DMS53 treated with DMSO at 0.1 percent for 48 hours (cell line): ENCODE measurements around the gene MYO16.
"Not testable (repeated sequence)": the region's sequence is repeated elsewhere in the genome, so short reads cannot be mapped to it uniquely, and the experiment has no call there.

Experiments used
- DNase-seq: peaks from one replicate; lab custom pipeline; 2025; ENCODE audit not compliant: unreplicated experiment; lab: John Stamatoyannopoulos, UW

MYO16 gene

DNA sequence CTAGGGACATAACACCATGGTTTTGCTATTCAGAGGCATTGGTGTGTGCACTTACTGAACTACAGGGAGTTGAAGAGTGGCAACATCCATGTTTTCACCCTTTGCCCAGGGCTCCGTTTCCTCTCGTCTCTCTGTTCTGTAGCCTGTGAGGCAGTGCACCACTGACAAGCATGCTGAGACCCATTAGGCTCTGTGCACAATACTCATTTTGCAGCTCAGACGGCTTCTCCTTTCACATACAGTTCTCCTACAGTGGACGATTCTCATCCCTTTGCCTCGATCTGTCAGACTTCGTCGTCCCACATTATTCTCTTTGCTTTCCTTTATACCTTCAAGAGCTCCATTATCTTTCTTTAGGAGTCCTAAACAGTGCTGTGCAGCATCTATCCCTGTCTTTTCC is 403.7 kb downstream of the MYO16 start:
- DNase-seq = no peak

DNA sequence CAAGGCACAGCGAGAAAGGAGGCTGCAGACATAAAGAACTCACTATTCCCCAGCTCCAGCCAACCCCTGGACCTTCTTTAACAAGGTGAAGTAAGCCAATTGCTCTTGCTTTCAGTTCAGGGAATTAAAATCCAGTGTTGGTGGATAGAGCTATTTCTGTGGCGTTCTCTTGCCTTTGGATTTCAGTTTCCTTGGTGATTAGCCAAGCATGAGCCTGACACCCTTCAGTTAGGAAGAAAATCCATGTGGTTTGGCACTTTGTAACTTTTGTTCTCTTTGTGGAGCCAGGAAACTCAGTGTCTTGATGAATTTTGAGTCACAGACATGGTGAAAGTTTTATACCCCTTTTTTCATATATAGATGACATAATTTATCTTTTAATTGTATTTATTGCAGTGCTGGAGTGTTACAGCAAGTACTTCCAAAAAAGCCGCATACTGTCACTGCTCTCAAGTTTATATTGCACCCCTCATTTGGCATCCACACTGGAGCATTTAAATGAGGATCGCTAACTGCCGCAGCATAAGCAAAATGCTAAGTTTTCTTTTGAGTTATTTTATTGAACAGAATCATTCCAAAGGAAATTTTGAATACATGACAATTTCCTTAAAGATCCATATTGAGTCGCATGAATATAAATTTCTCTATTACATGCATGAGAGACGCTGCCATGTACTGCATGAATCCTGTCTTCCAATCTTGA is 406.8 kb downstream of the MYO16 start:
- DNase-seq = no peak

DNA sequence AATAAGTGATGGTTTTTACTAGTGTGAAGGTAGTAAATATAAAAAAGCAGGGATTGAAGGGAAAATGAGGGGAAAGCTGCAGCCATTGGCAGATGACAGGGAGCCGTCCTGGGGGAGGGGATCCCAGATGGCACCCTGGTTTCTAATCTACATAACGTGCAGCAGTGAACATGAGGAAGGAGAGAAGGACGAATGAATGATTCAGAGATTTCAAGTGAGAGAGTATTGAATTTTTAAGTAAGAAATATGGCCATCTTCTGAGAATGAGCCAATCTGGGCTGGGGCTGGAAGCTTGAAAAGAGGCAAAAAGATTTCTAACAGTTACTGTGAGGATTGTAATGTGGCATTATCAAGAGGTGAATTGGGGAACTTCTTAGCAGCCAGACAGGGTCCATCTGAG is 414.2 kb downstream of the MYO16 start:
- no peak for DNase-seq

DNA sequence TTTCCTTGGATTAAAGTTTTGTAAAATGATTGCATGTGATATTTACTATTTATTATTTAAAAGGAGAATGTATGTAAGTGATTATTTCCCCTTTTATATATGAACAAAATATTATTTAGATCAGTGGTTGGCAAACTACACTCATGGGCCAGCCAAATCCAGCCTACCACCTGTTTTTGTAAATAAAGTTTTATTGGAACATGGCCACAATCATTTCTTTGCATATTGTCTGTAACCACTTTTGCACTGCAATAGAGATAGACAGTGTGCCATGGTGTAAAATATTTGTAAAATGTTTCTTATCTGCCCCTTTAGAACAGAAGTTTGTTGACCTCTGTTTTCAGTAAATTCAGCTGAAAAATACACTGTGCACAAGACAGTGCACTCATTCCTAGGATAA is 426.4 kb downstream of the MYO16 start:
- DNase-seq = no peak

GRCh38 chr13:109058087-109058486 is 428.7 kb downstream of the MYO16 start:
- no peak for DNase-seq

- no peak for DNase-seq
Measured at GRCh38 chr13:109072505-109072904, 443.1 kb downstream of the MYO16 start.

GRCh38 chr13:109074436-109074835 is 445.0 kb downstream of the MYO16 start:
- DNase-seq = no peak

DNA sequence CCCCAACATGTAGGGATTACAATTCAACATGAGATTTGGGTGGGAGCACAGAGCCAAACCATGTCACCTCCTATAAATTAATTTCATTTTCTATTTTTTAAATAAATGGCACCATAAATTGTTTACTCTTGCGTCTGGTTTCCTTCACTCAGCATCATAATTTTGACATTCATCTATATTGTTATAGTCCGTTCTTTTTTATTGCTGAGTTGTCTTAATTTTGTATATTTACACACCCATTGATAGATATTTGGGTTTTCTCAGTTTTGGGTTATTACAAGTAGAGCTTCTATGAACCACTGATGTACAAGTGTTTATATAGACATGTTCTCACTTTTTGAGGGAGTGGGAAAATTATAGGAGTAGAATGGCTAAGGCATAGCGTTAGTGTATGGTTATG is 445.4 kb downstream of the MYO16 start:
- DNase-seq = no peak

GRCh38 chr13:109087916-109088623 is 458.7 kb downstream of the MYO16 start:
- DNase-seq = no peak

GRCh38 chr13:109088624-109088917 is 459.2 kb downstream of the MYO16 start:
- DNase-seq = no peak

GRCh38 chr13:109090796-109091195 is 461.4 kb downstream of the MYO16 start:
- DNase-seq = no peak

DNA sequence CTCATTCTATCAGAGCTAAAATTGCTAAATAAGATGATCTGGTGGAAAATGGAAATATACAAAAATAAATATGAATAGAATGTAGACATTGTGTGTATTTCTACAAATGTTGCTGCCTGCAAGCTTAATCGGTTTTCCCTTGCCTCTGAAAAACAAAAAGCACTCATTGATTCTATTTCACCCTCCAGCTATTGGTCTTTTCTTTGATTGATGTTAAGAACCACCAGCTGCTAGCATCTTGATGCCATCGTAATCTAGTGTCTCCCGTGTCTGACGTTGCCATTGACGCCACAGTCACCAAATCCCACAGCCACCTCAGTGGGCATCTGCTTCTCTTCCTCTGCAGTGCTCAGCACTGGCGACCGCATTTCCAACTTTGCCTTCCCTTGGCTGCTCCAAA is 461.8 kb downstream of the MYO16 start:
- no peak for DNase-seq

- DNase-seq = not testable (repeated sequence)
Measured at GRCh38 chr13:109092186-109092585, 462.8 kb downstream of the MYO16 start.

GRCh38 chr13:109093998-109094397 is 464.6 kb downstream of the MYO16 start:
- DNase-seq = peak; percentile 0

GRCh38 chr13:109095126-109095525 is 465.7 kb downstream of the MYO16 start:
- DNase-seq = peak; percentile 4

GRCh38 chr13:109096101-109096500 is 466.7 kb downstream of the MYO16 start:
- DNase-seq = no peak

- DNase-seq = no peak
Measured at GRCh38 chr13:109100705-109101304, 471.4 kb downstream of the MYO16 start.

DNA sequence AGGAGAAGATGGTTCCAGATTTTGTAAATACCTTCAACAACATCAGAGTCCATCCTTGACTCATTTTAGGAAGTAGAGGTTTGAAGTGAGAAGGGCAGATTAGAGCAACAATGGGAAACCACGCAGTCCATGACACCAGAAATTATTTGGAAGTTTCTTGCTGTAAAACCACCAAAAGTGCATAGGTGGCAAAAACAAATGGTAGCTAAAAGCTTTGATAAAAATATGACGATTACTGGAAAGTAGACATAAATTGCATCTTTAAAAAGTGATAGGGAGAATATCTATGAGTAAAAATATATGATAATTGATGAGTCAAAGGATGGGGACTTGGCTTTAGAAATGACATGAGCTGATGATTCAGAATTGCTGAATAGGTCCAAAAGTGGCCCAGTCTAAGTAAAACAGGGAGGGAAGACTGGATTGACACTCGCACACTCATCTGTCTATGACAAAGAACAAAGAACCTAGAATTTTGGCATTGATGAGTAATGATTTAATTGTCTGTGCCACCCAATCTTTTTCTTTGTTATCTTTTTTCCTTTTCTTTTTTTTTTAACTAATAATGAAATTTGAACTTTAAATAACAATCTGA is 472.2 kb downstream of the MYO16 start:
- no peak for DNase-seq

DNA sequence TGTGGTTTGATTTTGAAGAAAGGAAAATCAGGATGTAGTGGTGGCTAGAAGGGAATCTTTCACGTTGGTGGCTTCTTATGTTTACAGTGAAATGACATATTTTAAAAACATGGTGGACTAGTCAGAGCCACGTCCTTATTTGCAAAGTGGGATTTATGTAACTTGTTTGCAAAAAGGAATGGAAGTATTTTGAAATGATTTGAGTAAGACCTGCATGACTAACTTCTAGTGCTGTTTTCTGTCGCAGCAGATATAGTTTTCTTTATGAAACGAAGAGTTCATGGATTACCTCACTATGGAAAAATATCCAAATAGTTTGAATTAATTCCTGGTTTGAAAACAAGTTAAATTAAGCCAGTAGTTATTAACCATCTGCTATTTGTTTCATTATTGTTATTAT is 476.5 kb downstream of the MYO16 start:
- no peak for DNase-seq

GRCh38 chr13:109110159-109110558 is 480.7 kb downstream of the MYO16 start:
- no peak for DNase-seq

DNA sequence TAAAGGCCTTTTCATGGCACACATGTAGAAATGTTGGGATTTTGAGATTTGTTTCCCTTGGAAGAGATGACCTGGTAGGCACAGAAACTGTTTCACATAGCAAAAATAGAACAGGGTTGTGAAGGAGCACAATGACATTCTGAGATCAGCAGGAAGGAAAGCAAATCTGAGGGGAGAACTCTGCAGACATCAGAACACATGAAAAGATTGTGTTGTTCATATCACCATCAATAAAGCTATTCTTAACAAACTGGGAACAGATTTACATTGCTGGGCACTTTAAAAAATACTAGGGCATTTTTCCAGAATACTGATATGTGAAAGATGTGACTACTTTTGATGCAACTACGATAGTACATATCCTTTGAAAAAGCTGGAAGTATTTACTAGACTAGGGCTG is 481.7 kb downstream of the MYO16 start:
- no peak for DNase-seq

DNA sequence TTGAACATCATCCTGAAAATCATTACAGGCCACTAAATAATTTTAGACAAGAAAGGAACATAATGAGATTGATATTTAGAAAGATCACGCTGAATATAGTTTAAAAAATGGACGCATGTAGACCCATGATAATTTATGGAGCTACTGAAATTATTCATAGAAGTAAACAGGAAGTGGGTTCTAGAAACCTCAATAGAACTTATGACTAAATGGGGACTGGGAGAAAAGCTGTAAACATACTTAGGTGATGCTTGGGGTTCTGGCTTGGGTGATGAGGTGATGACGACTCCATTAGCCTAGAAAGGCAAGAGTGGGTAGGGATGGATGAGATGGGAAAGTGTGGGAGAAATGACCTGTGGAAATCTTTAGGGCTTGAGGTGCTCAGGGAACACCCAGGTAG is 484.0 kb downstream of the MYO16 start:
- no peak for DNase-seq
